ENCODE results near the gene HNMT.

- TF ChIP-seq CTCF (tag by site-specific recombination; IDR thresholded peaks at IDR 0.05) (no peak), PRDM6 (tag by site-specific recombination; IDR thresholded peaks at IDR 0.05) (no peak)
Measured at GRCh38 chr2:137929519-137929916, 34.8 kb upstream of the HNMT start.
